ENCODE data around the gene KLHL8. TPM values are rescaled to one million over a fixed set of nuclear protein-coding genes. Genes with fewer than 3 reads are reported as not detected.

The KLHL8 gene
- polyA plus RNA-seq, 1 donor (not counting 4 experiments of a cell fraction or from before 2014, with no cell fraction given): 6.7 TPM

DNA sequence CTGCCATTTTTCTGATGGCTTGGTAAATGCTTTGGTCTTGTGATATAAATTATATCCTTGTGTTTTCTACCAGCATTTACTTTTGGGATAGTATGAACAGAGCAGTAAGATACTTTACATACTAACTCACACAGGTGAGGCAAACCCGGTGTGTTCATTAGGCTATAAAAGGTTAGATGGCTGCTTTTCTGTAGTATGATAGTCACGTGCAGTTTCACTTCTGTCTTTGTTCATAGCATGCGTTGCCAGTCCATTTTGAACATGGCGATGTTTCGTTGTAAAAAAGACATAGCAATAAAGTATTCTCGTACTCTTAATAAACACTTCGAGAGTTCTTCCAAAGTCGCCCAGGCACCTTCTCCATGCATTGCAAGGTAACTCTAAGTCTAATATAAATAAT, 88.4 kb downstream of the KLHL8 start:
- FAIRE-seq: no peak
- dilution Hi-C loops (cut with MboI; ENCODE audit: extremely low pct_ligation_motif_present, low sequenced_read_pairs): no loop called here
- no peak overlapping the region for H3K4me3 ChIP-seq (ENCODE audit: control insufficient read depth in 2 of 3, extremely low read depth in 1 of 3, insufficient read depth in 2 of 3, low read depth in 1 of 3, low read length in 3 of 3)
- H2AFZ ChIP-seq (ENCODE audit: control insufficient read depth, low read length): no peak overlapping the region
- no peak for DNase-seq (ENCODE audit: low read depth, low spot score)
- no peak overlapping the region for H3K4me2 ChIP-seq (ENCODE audit: control insufficient read depth, extremely low read depth, insufficient read depth, low read depth, low read length)
- no peaks in the 10 kb centered on the region for H4K20me1 ChIP-seq (ENCODE audit: control insufficient read depth, extremely low read depth, insufficient read depth, low read length)
- no peak overlapping the region for H3K27ac ChIP-seq (ENCODE audit: control insufficient read depth, insufficient read depth, low read length)
- no peak for TF ChIP-seq EZH2 (IDR thresholded peaks at IDR 0.05; ENCODE audit: low read length)
- TF ChIP-seq, protein P1, sequence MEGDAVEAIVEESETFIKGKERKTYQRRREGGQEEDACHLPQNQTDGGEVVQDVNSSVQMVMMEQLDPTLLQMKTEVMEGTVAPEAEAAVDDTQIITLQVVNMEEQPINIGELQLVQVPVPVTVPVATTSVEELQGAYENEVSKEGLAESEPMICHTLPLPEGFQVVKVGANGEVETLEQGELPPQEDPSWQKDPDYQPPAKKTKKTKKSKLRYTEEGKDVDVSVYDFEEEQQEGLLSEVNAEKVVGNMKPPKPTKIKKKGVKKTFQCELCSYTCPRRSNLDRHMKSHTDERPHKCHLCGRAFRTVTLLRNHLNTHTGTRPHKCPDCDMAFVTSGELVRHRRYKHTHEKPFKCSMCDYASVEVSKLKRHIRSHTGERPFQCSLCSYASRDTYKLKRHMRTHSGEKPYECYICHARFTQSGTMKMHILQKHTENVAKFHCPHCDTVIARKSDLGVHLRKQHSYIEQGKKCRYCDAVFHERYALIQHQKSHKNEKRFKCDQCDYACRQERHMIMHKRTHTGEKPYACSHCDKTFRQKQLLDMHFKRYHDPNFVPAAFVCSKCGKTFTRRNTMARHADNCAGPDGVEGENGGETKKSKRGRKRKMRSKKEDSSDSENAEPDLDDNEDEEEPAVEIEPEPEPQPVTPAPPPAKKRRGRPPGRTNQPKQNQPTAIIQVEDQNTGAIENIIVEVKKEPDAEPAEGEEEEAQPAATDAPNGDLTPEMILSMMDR (optimal IDR thresholded peaks at IDR 0.05 in 1 of 3, IDR thresholded peaks at IDR 0.05 in 1 of 3, conservative IDR thresholded peaks at IDR 0.05 in 1 of 3; ENCODE audit: extremely low read depth in 1 of 3, insufficient read depth in 2 of 3, low read length in 3 of 3): no peak
- H3K9me3 ChIP-seq (ENCODE audit: control insufficient read depth, low read depth, low read length): no peaks in the 10 kb centered on the region
- H3K4me1 ChIP-seq (ENCODE audit: control insufficient read depth, extremely low read depth, insufficient read depth, low read length): no peaks in the 10 kb centered on the region
- no peaks in the 10 kb centered on the region for H3K9me1 ChIP-seq (ENCODE audit: control insufficient read depth, extremely low read depth, insufficient read depth, low read length)
- H3K27me3 ChIP-seq (ENCODE audit: control insufficient read depth, extremely low read depth, insufficient read depth, low read length): no peaks in the 10 kb centered on the region
- H3K79me2 ChIP-seq (ENCODE audit: control insufficient read depth, insufficient read depth, low read length): no peaks in the 10 kb centered on the region
- H3K9ac ChIP-seq (ENCODE audit: control insufficient read depth, extremely low read depth, insufficient read depth, low read length): no peak overlapping the region
- H3K36me3 ChIP-seq (ENCODE audit: control insufficient read depth in 2 of 2, extremely low read depth in 1 of 2, insufficient read depth in 2 of 2, low read length in 2 of 2): peaks cover 25 to 27% of the 10 kb centered on the region in 2 experiments

DNA sequence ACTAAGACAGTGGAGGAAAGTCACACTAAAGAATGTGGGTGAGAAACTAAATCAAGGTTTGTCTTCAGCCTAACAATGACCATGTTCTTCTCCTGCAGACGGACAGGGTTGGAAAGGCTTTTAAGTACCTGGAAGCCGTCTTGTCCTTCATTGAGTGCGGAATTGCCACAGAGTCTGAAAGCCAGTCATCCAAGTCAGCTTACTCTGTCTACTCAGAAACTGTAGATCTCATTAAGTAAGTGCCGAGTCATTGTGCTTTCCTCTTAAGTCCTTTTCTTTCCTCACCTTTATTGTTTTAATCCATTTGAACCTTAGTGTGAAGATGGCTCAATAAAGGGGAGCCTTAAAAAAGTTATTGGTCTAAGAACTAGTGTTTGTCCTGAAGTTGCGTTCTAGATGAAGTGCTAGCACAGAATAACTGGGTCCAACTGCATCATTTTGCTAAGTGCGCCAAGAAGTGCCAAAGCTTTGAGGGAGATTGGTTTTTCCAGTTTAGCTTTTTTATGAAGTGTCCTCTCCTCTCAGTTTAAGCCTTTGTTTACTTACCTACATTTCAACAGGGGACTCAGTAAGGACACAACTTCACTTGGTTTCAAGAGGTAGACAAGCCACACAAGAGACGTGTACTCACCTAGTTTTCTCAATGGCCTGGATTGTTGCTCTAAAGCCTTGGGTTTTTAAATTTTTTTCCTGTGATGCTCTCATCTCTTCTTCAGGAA, 89.3 kb downstream of the KLHL8 start:
- Histone ChIP-seq H3K9me3 (ENCODE audit: control insufficient read depth, low read depth, low read length) (no peaks in the 10 kb centered on the region), H3K27ac (ENCODE audit: control insufficient read depth, insufficient read depth, low read length) (no peak overlapping the region)

More for the DNA sequence above, 89.3 kb downstream of the KLHL8 start:
- Histone ChIP-seq H3K9ac (ENCODE audit: control insufficient read depth, extremely low read depth, insufficient read depth, low read length) (no peak overlapping the region), H3K9me1 (ENCODE audit: control insufficient read depth, extremely low read depth, insufficient read depth, low read length) (no peaks in the 10 kb centered on the region), H3K4me2 (ENCODE audit: control insufficient read depth, extremely low read depth, insufficient read depth, low read depth, low read length) (no peak overlapping the region), H3K36me3 (ENCODE audit: control insufficient read depth in 2 of 2, extremely low read depth in 1 of 2, insufficient read depth in 2 of 2, low read length in 2 of 2) (peaks cover 22 to 27% of the 10 kb centered on the region in 2 experiments), H3K4me1 (ENCODE audit: control insufficient read depth, extremely low read depth, insufficient read depth, low read length) (no peaks in the 10 kb centered on the region), H3K27me3 (ENCODE audit: control insufficient read depth, extremely low read depth, insufficient read depth, low read length) (no peaks in the 10 kb centered on the region), H3K79me2 (ENCODE audit: control insufficient read depth, insufficient read depth, low read length) (no peaks in the 10 kb centered on the region), H2AFZ (ENCODE audit: control insufficient read depth, low read length) (no peak overlapping the region), H4K20me1 (ENCODE audit: control insufficient read depth, extremely low read depth, insufficient read depth, low read length) (no peaks in the 10 kb centered on the region), H3K4me3 (ENCODE audit: control insufficient read depth in 2 of 3, extremely low read depth in 1 of 3, insufficient read depth in 2 of 3, low read depth in 1 of 3, low read length in 3 of 3) (no peak overlapping the region)
- no peak for TF ChIP-seq EZH2 (IDR thresholded peaks at IDR 0.05; ENCODE audit: low read length)
- TF ChIP-seq, protein P1 (optimal IDR thresholded peaks at IDR 0.05 in 1 of 3, IDR thresholded peaks at IDR 0.05 in 1 of 3, conservative IDR thresholded peaks at IDR 0.05 in 1 of 3; ENCODE audit: extremely low read depth in 1 of 3, insufficient read depth in 2 of 3, low read length in 3 of 3): no peak
- DNase-seq (ENCODE audit: low read depth, low spot score) (no peak), FAIRE-seq (no peak)
- dilution Hi-C loops (cut with MboI; ENCODE audit: extremely low pct_ligation_motif_present, low sequenced_read_pairs): no loop called here

Data from keratinocyte (primary cell).